MV-4-11 (cell line): ENCODE results near the gene OPN4.

Experiments
- DNase-seq: peaks from one replicate; lab custom pipeline; 2025; lab: John Stamatoyannopoulos, UW

Gene OPN4

GRCh38 chr10:86662186-86663045 is 8.1 kb downstream of the OPN4 start:
- no peak for DNase-seq

- DNase-seq, result no peak
Observed at GRCh38 chr10:86663046-86663345, 8.6 kb downstream of the OPN4 start.

GRCh38 chr10:86663576-86664339 is 9.4 kb downstream of the OPN4 start:
- DNase-seq, result no peak

- DNase-seq, result no peak
Observed at GRCh38 chr10:86664341-86665217, 10.2 kb downstream of the OPN4 start.

- DNase-seq, result no peak
Observed at GRCh38 chr10:86665218-86665607, 10.9 kb downstream of the OPN4 start.

GRCh38 chr10:86665868-86666267 is 11.5 kb downstream of the OPN4 start:
- DNase-seq, result no peak

GRCh38 chr10:86666538-86666937 is 12.2 kb downstream of the OPN4 start:
- DNase-seq, result no peak

GRCh38 chr10:86667421-86668181 is 13.3 kb downstream of the OPN4 start:
- DNase-seq, result no peak

- no peak for DNase-seq
Observed at GRCh38 chr10:86668297-86669165, 14.2 kb downstream of the OPN4 start, which contains the start of gene LDB3. Gene LDB3, plus strand, starts transcription at chr10:86668511. Its CDS starts 181 bp downstream, at chr10:86668692.

GRCh38 chr10:86670290-86670811 is 16.0 kb downstream of the OPN4 start:
- no peak for DNase-seq

GRCh38 chr10:86670876-86671275 is 16.5 kb downstream of the OPN4 start:
- no peak for DNase-seq

- no peak for DNase-seq
Observed at GRCh38 chr10:86671419-86671818, 17.1 kb downstream of the OPN4 start.

GRCh38 chr10:86671985-86672710 is 17.8 kb downstream of the OPN4 start:
- no peak for DNase-seq

- DNase-seq, result no peak
Observed at GRCh38 chr10:86673216-86673826, 19.0 kb downstream of the OPN4 start.

GRCh38 chr10:86673827-86674581 is 19.7 kb downstream of the OPN4 start:
- no peak for DNase-seq

GRCh38 chr10:86674912-86675311 is 20.6 kb downstream of the OPN4 start:
- DNase-seq, result no peak

GRCh38 chr10:86677374-86677773 is 23.0 kb downstream of the OPN4 start:
- no peak for DNase-seq

GRCh38 chr10:86678999-86679792 is 24.8 kb downstream of the OPN4 start:
- peak; percentile 81 for DNase-seq
